Lung (tissue), 12 donors: ENCODE data around the gene PLD5. TPM values are rescaled to one million over a fixed set of nuclear protein-coding genes. Genes with fewer than 3 reads are reported as not detected.
"Not testable (repeated sequence)": the region's sequence is repeated elsewhere in the genome, so short reads cannot be mapped to it uniquely, and the experiment has no call there.

ENCODE experiments used
- ATAC-seq: fragments of 200-7000 bp; cut with Tn5 transposase; one replicate; pipeline ENCODE4 v1.9.1; 2020; ENCODE audit warnings: moderate number of reproducible peaks; ENCODE audit not compliant: insufficient read depth, low FRiP score
- DNase-seq, 3 donors: peaks; one replicate each; pipeline ENCODE4 v3.0.0-alpha.2; 2013 to 2017
- H3K27ac ChIP-seq, 2 donors: one replicate each; pipeline ENCODE4 v1.5.1; 2013; ENCODE audit warnings: mild to moderate bottlenecking in 2 of 2, moderate library complexity in 2 of 2, control low read depth in 1 of 2, inconsistent platforms in 1 of 2, low read depth in 1 of 2, low read length in 1 of 2
- H3K27me3 ChIP-seq, 3 donors: one replicate each; pipeline ENCODE4 v1.5.1; 2013; ENCODE audit warnings: low read length in 2 of 3; ENCODE audit not compliant: control insufficient read depth in 3 of 3, insufficient read depth in 3 of 3
- H3K36me3 ChIP-seq, 4 donors: one replicate each; pipeline ENCODE4 v1.5.1; 2013; ENCODE audit warnings: low read length in 4 of 4, mild to moderate bottlenecking in 1 of 4, moderate library complexity in 1 of 4; ENCODE audit not compliant: control insufficient read depth in 4 of 4, insufficient read depth in 4 of 4
- H3K4me1 ChIP-seq, 5 donors: one replicate each; pipeline ENCODE4 v1.5.1; 2013; ENCODE audit warnings: low read length in 5 of 5, mild to moderate bottlenecking in 2 of 5, moderate library complexity in 1 of 5; ENCODE audit not compliant: control insufficient read depth in 5 of 5, insufficient read depth in 5 of 5
- H3K4me3 ChIP-seq: one replicate; pipeline ENCODE4 v1.5.1; 2013; ENCODE audit warnings: mild to moderate bottlenecking, control low read depth, moderate library complexity
- H3K9ac ChIP-seq, 2 donors: one replicate each; pipeline ENCODE4 v1.5.1; 2013; ENCODE audit warnings: low read length in 2 of 2, control low read depth in 1 of 2; ENCODE audit not compliant: insufficient read depth in 1 of 2
- H3K9me3 ChIP-seq, 4 donors: one replicate each; pipeline ENCODE4 v1.5.1; 2013; ENCODE audit warnings: low read length in 3 of 4, mild to moderate bottlenecking in 1 of 4, moderate library complexity in 1 of 4; ENCODE audit not compliant: control insufficient read depth in 4 of 4, insufficient read depth in 3 of 4
- WGBS, 2 donors: extraction: QIAGEN DNeasy Blood & Tissue Kit; methylation state at CpG; one replicate each; pipeline ENCODE4 v1.1.7; 2013; 5-methylcytosine and 5-hydroxymethylcytosine counted together
- polyA plus RNA-seq, 2 donors: library from polyadenylated mRNA; stranded (reverse); fragments of 200-250 nt; gene quantifications; one replicate each; pipeline ENCODE4 v1.2.1, GENCODE V29; 2013
- total RNA-seq, 2 donors: library from RNA; depleted of rRNA in 1 of 2; stranded (reverse); fragments of >200 nt in 1 of 2; gene quantifications; one replicate each; pipeline ENCODE4 v1.2.1, GENCODE V29; 2014 to 2021
- TF ChIP-seq, protein P1 (sequence below): IDR thresholded peaks from 2 replicates; pipeline ENCODE4 v1.5.1; 2012; ENCODE audit warnings: mild to moderate bottlenecking; ENCODE audit errors: control extremely low read depth, extremely low read depth
- donor health status: control.
- donor health status: control.
- donor health status: Bipolar disorder and iron deficiency.
- donor health status: healthy.
- donor health status: DM: yes; HTN: yes; CAD: no.

PLD5 gene
- total and polyA plus RNA-seq, 4 donors: 0.09 to 0.43 (median 0.28) TPM

DNA sequence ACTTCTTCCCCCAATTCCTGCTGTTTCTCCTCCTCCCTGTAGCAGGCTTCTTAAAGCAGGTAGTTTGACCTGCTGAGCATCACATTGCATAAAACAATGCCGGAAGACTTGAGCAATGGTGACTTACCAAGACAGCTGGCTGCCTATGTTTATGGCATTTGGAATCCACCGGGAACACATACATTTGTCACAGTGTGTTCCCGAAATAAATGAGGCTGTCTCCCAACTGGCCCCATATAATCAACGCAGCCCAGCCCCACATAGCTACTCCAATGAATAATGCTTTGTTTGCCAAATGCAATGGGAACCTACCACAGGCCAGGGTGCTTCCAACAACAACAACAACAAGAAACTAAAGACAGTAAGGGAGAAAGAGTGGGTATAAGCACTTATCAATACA lies 339.5 kb downstream of the PLD5 start:
- 60 to 68% methylated on average over 4 of the region's 4 CpGs for WGBS, 2 donors
- no peaks in the 10 kb centered on the region for H3K36me3 ChIP-seq
- no peaks in the 10 kb centered on the region for H3K4me1 ChIP-seq
- H3K27me3 ChIP-seq: no peaks in the 10 kb centered on the region
- TF ChIP-seq, protein P1, sequence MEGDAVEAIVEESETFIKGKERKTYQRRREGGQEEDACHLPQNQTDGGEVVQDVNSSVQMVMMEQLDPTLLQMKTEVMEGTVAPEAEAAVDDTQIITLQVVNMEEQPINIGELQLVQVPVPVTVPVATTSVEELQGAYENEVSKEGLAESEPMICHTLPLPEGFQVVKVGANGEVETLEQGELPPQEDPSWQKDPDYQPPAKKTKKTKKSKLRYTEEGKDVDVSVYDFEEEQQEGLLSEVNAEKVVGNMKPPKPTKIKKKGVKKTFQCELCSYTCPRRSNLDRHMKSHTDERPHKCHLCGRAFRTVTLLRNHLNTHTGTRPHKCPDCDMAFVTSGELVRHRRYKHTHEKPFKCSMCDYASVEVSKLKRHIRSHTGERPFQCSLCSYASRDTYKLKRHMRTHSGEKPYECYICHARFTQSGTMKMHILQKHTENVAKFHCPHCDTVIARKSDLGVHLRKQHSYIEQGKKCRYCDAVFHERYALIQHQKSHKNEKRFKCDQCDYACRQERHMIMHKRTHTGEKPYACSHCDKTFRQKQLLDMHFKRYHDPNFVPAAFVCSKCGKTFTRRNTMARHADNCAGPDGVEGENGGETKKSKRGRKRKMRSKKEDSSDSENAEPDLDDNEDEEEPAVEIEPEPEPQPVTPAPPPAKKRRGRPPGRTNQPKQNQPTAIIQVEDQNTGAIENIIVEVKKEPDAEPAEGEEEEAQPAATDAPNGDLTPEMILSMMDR: no peak
- DNase-seq (no peak), ATAC-seq (no peak)
- peaks cover 0 to 3% (median 0%) of the 10 kb centered on the region in 4 donors for H3K9me3 ChIP-seq
- H3K9ac ChIP-seq: no peak overlapping the region
- H3K27ac ChIP-seq: no peak overlapping the region
- H3K4me3 ChIP-seq: no peak overlapping the region

DNA sequence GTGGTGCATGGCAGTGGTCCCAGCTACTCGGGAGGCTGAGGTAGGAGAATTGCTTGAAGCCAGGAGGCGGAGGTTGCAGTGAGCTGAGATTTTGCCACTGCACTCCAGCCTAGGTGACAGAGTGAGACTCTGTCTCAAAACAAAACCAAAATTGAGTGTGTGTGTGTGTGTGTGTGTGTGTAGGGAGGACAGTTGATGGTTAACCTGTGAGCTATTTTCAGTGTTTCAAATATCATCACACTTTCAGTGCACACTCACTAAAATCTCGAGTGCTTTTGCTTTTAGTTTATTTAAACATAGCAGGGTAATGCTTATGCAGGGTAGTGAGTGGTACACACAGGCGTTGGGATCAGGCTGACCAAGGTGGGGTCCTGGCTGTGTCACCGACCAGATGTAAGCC lies 344.7 kb downstream of the PLD5 start:
- not testable (repeated sequence) for H3K36me3 ChIP-seq, H3K9ac ChIP-seq, H3K4me3 ChIP-seq, DNase-seq, H3K27ac ChIP-seq, H3K4me1 ChIP-seq, ATAC-seq, H3K9me3 ChIP-seq, H3K27me3 ChIP-seq
- 60 to 75% methylated on average over 5 of the region's 5 CpGs for WGBS, 2 donors

DNA sequence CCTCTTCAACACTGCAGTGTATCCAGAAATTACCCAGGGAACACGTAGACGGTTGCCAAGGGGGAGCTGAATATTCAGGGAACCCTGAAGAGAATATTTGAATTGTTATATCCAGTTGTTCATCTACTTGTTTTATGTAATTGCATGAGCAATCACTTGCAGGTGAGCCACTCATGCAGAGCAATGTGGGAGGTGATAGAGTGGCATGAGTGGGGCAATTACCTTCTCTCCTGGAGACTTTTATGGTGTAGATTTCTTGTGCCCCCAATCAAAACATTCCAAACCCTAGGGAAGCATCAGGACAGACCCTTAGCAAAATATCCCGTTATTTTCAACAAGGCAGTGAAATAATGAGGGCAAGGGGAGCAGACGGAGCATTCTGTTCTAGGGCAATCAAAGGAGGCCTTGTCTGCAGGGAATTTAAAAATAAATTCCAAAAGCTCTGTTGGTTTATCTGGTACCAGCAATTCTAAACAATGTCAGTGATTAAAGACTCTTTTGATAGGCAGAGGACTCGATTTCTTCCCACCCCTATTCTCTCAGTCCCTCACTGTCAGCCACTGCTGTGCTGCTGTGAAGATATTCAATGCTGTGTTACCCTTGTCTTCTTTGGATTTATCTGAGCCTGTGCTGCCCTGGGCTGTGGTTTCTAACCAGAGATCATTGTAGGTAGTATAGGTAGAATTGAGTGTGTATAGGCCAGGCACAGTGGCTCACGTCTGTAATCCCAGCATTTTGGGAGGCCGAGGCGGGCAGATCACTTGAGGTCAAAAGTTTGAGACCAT lies 345.4 kb downstream of the PLD5 start:
- Histone ChIP-seq H3K27me3 (no peaks in the 10 kb centered on the region), H3K4me3 (no peak overlapping the region), H3K9ac (no peak overlapping the region), H3K27ac (no peak overlapping the region), H3K4me1 (no peaks in the 10 kb centered on the region), H3K9me3 (no peaks in the 10 kb centered on the region), H3K36me3 (no peaks in the 10 kb centered on the region)
- TF ChIP-seq, protein P1: no peak
- no peak for DNase-seq
- 53 to 58% methylated on average over 8 of the region's 8 CpGs for WGBS, 2 donors
- ATAC-seq: no peak

DNA sequence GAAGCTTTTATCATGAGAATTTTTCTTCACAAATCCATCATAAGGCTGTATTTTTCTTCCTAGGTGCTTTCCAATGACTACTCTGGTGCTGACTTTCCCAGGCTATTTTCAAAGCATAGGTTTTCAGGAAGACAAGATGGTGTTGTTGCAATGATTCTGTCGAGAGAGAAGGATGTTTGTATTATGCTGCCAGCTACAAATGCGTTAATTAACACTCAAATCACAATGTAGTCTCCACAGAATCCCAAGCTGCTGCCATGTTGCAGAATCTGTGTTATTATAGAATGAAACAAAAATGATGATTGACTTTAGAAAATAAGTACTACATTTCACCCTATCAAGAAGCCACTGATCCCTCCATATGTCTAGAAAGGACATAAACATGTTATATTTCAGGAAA lies 346.1 kb downstream of the PLD5 start:
- Histone ChIP-seq H3K27me3 (no peaks in the 10 kb centered on the region), H3K4me3 (no peak overlapping the region), H3K9me3 (no peaks in the 10 kb centered on the region), H3K9ac (no peak overlapping the region), H3K4me1 (no peaks in the 10 kb centered on the region), H3K27ac (no peak overlapping the region), H3K36me3 (no peaks in the 10 kb centered on the region)
- ATAC-seq (no peak), DNase-seq (no peak)
- TF ChIP-seq, protein P1: no peak
- 52 to 70% methylated on average over 2 of the region's 2 CpGs for WGBS, 2 donors
